Uterus (tissue), 4 donors: ENCODE results near the gene KDELR1. TPM values are rescaled to one million over a fixed set of nuclear protein-coding genes. Genes with fewer than 3 reads are reported as not detected.

ENCODE experiments used
- DNase-seq, 2 donors: peaks; one replicate each; pipeline ENCODE4 v3.0.0-alpha.2; 2019 to 2020
- H3K27ac ChIP-seq, 2 donors: fragments of 200-600 bp; sonication (generic); 1 replicate in 1 of 2; 2 replicates in 1 of 2; pipeline ENCODE4 v1.5.1; 2016 to 2018
- H3K27me3 ChIP-seq, 2 donors: fragments of 200-600 bp; sonication (generic); one replicate each; pipeline ENCODE4 v1.5.1; 2018 to 2019; ENCODE audit warnings: control low read depth in 1 of 2
- H3K36me3 ChIP-seq, 2 donors: fragments of 200-600 bp; sonication (generic); one replicate each; pipeline ENCODE4 v1.5.1; 2019; ENCODE audit warnings: control low read depth in 1 of 2
- H3K4me1 ChIP-seq, 2 donors: fragments of 200-600 bp; sonication (generic); one replicate each; pipeline ENCODE4 v1.5.1; 2018 to 2019; ENCODE audit warnings: control low read depth in 1 of 2
- H3K4me3 ChIP-seq, 2 donors: fragments of 200-600 bp; sonication (generic); 1 replicate in 1 of 2; 2 replicates in 1 of 2; pipeline ENCODE4 v1.5.1; 2018 to 2019; ENCODE audit warnings: mild to moderate bottlenecking in 1 of 2
- H3K9me3 ChIP-seq, 2 donors: fragments of 200-600 bp; sonication (generic); one replicate each; pipeline ENCODE4 v1.5.1; 2019; ENCODE audit warnings: control low read depth in 1 of 2
- POLR2A ChIP-seq, 2 donors: fragments of 450-650 bp; IDR thresholded peaks; one replicate each; pipeline ENCODE4 v1.6.1; 2016; ENCODE audit warnings: antibody characterized with exemption in 2 of 2, mild to moderate bottlenecking in 1 of 2, moderate library complexity in 1 of 2
- intact Hi-C: fragments of 100-400 bp; cut with DNase I; formaldehyde crosslinking; loops from one replicate; pipeline ENCODE4 v1.15.1; 2023; ENCODE audit warnings: low total_unique reads
- total RNA-seq, 4 donors: library from RNA; depleted of rRNA in 3 of 4; stranded (reverse); fragments of >200 nt in 3 of 4; gene quantifications; one replicate each; pipeline versions ENCODE4 v1.1.0 to v1.2.4, GENCODE V29; 2014 to 2023
- TF ChIP-seq, protein P1 (sequence below), 4 experiments: fragments of 200-600 bp in 2 of 4; fragments of 450-650 bp in 2 of 4; sonication (generic) in 2 of 4; IDR thresholded peaks; one replicate each; pipeline ENCODE4 v1.5.1; 2016 to 2019; ENCODE audit warnings: antibody characterized with exemption in 4 of 4, mild to moderate bottlenecking in 2 of 4, moderate library complexity in 1 of 4
- donor health status: DM: yes; HTN: yes; CAD: no.

Gene KDELR1
- total RNA-seq, 4 donors from 2014 or later: 58.5 to 137 (median 89.3) TPM

DNA sequence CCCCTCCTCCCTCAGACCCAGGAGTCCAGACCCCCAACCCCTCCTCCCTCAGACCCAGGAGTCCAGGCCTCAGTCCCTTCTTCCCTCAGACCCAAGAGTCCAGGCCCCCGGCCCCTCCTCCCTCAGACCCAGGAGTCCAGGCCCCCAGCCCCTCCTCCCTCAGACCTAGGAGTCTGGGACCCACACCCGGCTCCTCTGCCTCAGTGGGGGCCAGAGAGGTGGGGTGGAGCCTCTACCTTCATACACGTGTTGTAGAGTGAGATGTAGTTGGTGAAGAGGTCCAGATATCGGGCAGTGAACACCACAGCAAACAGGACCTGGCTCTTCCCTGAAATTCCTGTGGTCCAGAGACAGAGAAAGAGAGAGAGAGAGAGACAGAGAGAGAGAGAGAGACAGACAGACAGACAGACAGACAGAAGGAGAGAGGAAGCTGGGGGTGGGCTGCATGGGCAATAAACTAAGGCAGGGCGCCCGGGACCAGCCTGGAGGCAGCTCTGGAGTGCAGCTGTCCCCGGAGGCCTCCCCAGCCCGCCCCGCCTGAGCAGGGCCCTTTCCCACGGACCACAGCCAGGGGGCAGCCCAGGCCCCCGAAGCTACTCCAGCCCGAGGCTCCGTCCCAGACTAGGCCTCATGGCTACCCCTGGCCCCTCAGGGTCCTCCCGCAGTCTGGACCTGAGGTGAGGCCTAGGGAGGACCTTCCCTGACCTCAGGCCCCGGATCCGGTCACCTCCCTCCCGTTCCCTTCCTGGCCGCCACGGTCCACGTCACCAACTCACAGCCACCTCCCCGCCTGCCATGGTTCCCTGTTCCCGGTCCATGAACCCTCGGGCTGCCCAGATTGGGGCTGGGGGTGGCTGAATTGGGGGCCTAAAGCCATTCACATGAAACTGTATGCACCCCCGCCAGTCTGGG lies 907 bp downstream of the KDELR1 start:
- peak; percentile 42 to 61 for DNase-seq
- TF ChIP-seq, protein P1, sequence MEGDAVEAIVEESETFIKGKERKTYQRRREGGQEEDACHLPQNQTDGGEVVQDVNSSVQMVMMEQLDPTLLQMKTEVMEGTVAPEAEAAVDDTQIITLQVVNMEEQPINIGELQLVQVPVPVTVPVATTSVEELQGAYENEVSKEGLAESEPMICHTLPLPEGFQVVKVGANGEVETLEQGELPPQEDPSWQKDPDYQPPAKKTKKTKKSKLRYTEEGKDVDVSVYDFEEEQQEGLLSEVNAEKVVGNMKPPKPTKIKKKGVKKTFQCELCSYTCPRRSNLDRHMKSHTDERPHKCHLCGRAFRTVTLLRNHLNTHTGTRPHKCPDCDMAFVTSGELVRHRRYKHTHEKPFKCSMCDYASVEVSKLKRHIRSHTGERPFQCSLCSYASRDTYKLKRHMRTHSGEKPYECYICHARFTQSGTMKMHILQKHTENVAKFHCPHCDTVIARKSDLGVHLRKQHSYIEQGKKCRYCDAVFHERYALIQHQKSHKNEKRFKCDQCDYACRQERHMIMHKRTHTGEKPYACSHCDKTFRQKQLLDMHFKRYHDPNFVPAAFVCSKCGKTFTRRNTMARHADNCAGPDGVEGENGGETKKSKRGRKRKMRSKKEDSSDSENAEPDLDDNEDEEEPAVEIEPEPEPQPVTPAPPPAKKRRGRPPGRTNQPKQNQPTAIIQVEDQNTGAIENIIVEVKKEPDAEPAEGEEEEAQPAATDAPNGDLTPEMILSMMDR (IDR thresholded peaks at IDR 0.05): peak; percentile 62 to 77 (median 72)
- no peak for TF ChIP-seq POLR2A (IDR thresholded peaks at IDR 0.05)
- intact Hi-C loops: loop anchor here (10.0 kb wide), 1 partner anchor 54 kb away; the partner anchor contains the start of gene GRWD1

DNA sequence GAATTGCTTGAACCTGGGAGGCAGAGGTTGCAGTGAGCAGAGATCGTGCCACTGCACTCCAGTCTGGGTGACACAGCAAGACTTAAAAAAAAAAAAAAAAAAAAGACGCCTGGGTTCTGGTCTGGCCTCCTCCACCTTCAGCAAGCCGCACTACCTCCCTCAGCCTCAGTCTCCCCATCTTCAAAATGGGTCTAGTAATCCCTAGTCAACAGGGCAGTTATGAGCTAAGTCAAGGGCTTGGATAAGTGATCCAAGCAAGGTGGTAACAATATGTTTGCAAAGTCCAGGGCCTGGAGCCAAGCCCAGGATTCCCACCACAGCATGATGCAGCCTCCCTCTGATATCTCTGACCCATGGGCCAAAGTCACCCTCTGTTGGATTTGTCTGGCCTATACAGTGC lies 4.4 kb downstream of the KDELR1 start:
- no peak for TF ChIP-seq POLR2A (IDR thresholded peaks at IDR 0.05)
- TF ChIP-seq, protein P1 (IDR thresholded peaks at IDR 0.05): no peak
- Histone ChIP-seq H3K27me3 (no peaks in the 10 kb centered on the region), H3K4me1 (peaks cover 0 to 10% of the 10 kb centered on the region in 2 donors), H3K9me3 (no peaks in the 10 kb centered on the region), H3K4me3 (no peak overlapping the region), H3K27ac (no peak overlapping the region), H3K36me3 (no peaks in the 10 kb centered on the region)
- DNase-seq: no peak
- intact Hi-C loops: no loop called here

More for the DNA sequence above, 907 bp downstream of the KDELR1 start:
- Histone ChIP-seq H3K4me1 (peaks cover 0 to 16% of the 10 kb centered on the region in 2 donors), H3K27ac (peak overlapping the region; percentile 87 to 92), H3K27me3 (peaks cover 8 to 21% of the 10 kb centered on the region in 2 donors), H3K36me3 (no peaks in the 10 kb centered on the region), H3K9me3 (no peaks in the 10 kb centered on the region), H3K4me3 (peak overlapping the region; percentile 84 to 91)

DNA sequence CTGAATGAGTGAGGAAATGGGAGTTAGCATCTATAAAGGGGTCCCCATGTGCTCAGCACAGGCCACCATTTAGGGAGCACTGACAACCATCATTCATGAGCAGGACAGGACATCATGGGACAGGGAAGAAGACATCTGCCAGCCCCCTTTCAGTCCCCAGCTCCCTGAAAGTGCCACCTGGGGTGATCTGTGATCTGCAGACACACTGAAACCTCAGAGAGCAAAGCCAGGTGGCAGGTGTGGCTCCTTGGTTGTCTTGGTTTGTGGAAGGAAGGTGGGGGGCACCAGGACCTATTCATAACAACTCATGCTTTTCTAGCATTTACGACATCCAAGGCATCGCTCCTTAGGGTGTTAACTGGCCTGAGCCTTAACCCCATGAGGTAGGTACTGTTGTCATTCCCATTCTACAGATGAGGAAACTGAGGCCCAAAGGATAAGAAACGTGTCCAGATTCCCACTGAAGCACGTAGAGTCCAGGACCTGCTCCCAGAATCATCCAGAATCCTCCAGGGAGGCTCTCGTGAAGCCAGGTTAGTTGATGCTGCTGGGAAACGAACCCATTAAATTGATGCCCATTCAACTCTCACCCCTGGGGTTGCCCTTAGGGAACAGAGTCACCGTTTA lies 5.8 kb downstream of the KDELR1 start:
- no peak overlapping the region for H3K4me3 ChIP-seq
- H3K4me1 ChIP-seq: peaks cover 0 to 10% of the 10 kb centered on the region in 2 donors
- no peak overlapping the region for H3K27ac ChIP-seq
- H3K36me3 ChIP-seq: no peaks in the 10 kb centered on the region
- no peak for TF ChIP-seq POLR2A (IDR thresholded peaks at IDR 0.05)
- TF ChIP-seq, protein P1 (IDR thresholded peaks at IDR 0.05): no peak
- no peaks in the 10 kb centered on the region for H3K27me3 ChIP-seq
- no peak for DNase-seq
- H3K9me3 ChIP-seq: no peaks in the 10 kb centered on the region
- intact Hi-C loops: no loop called here

DNA sequence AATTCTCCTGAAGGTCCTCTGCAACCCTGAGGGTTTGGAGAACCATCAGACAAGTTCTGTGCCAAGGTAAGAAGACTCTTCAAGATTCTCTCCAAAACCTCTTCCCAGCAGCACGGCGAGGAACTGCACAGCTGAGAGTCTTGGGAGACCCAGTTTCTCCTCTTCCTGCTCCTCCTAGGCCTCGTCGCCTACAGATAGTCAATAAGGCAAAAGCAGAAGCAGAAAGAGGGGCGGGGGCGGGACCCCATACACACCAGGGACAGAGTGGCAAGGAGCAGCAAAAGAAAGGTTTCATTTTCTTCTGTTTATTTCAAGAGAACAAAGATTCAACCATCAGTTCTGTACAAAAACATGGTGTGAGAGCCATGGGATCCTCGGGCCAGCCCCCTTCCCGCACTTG lies 9.1 kb downstream of the KDELR1 start:
- H3K4me3 ChIP-seq: no peak overlapping the region
- no peaks in the 10 kb centered on the region for H3K36me3 ChIP-seq
- no peak overlapping the region for H3K27ac ChIP-seq
- no peaks in the 10 kb centered on the region for H3K9me3 ChIP-seq
- DNase-seq: no peak
- intact Hi-C loops: no loop called here
- no peaks in the 10 kb centered on the region for H3K27me3 ChIP-seq
- H3K4me1 ChIP-seq: no peaks in the 10 kb centered on the region
- TF ChIP-seq POLR2A (IDR thresholded peaks at IDR 0.05): no peak
- TF ChIP-seq, protein P1 (IDR thresholded peaks at IDR 0.05): no peak
